UCSD-AML1 (cell line): ENCODE results near the gene CCDC141.
"Not testable (repeated sequence)": the region's sequence is repeated elsewhere in the genome, so short reads cannot be mapped to it uniquely, and the experiment has no call there.

ENCODE experiments used
- DNase-seq: peaks from one replicate; lab custom pipeline; 2025; ENCODE audit not compliant: unreplicated experiment; lab: John Stamatoyannopoulos, UW

Gene CCDC141, protein sequence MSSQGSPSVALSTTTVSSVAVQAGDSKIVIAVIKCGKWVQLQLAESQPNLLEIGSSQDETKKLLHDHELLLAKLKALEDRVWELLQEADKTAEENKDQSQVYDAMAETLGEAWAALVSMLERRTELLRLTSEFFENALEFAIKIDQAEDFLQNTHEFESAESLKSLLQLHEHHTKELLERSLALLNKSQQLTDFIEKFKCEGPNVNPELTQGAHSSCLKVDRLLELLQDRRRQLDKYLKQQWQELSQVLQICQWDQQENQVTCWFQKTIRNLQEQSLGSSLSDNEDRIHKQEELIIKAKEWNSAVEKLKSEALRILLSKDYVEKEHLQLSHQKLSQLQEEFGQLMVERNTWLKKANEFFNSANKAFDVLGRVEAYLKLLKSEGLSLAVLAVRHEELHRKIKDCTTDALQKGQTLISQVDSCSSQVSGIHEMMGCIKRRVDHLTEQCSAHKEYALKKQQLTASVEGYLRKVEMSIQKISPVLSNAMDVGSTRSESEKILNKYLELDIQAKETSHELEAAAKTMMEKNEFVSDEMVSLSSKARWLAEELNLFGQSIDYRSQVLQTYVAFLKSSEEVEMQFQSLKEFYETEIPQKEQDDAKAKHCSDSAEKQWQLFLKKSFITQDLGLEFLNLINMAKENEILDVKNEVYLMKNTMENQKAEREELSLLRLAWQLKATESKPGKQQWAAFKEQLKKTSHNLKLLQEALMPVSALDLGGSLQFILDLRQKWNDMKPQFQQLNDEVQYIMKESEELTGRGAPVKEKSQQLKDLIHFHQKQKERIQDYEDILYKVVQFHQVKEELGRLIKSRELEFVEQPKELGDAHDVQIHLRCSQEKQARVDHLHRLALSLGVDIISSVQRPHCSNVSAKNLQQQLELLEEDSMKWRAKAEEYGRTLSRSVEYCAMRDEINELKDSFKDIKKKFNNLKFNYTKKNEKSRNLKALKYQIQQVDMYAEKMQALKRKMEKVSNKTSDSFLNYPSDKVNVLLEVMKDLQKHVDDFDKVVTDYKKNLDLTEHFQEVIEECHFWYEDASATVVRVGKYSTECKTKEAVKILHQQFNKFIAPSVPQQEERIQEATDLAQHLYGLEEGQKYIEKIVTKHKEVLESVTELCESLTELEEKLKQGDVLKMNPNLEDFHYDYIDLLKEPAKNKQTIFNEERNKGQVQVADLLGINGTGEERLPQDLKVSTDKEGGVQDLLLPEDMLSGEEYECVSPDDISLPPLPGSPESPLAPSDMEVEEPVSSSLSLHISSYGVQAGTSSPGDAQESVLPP (N-terminal part only)

DNA sequence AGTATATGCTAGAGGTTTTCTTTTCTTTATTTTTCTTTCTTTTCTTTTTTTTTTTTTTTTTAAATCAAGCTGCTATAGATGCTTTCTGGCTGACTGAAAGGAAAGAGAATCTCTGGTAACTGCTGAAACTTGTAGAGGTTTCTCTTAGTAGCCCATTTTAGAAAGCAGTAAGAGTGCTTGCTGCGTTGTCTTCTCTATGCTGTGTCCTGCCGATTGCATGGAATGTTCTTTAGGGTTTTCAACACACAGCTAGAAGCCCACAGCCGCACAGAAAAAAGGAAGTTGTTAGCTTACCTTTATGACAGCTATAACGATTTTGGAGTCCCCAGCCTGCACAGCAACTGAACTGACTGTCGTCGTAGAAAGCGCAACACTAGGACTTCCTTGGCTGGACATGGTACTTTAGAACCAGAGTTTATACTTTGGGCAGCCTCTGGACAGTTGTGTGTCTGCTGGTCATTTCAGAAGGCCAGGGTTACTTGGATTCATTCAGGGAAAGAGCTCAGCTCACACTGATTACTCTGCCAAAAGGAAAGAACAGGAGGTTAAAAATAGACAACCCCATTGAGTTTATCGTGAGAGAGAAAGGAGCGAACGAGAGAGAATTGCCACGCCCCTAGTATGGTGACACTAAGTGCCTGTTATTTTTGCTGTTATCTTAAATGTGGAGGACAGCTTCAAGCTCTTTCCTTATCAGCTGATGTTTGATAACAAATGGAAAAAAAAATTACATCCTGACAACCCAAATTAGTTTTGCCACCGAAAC lies at the start of gene CCDC141:
Gene CCDC141 (minus strand): TSS at position 592 of the 766 bp plus-strand sequence. CDS start 196 bp downstream, at position 396.
- no peak for DNase-seq

DNA sequence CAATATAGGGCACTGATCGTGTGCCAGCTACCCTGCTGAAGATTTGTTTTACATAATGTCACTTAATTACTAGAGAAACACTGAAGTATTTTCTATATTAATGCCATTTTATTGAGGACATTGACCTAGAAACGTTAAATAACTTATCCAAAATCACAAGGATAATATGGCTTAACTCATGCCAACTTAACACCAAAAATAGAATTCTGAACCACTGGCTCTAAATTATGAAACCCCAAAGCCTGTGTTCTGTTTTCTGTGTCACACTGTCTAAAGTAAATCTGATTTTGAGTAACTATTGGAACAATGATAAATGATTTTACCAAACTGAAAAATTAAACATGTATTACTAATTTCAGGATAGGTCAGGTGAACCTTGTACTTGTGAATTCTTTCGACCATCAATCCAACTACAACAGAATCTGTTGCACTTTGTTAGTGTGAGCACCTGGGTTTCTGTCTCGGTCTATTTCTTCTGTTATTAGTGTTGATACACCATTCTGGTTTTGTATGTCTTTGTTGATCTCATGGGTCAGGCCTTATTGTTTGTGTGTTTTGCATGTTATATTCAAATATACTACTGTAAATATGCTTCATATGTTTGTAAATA lies 48.2 kb upstream of the CCDC141 start:
- DNase-seq, result no peak

DNA sequence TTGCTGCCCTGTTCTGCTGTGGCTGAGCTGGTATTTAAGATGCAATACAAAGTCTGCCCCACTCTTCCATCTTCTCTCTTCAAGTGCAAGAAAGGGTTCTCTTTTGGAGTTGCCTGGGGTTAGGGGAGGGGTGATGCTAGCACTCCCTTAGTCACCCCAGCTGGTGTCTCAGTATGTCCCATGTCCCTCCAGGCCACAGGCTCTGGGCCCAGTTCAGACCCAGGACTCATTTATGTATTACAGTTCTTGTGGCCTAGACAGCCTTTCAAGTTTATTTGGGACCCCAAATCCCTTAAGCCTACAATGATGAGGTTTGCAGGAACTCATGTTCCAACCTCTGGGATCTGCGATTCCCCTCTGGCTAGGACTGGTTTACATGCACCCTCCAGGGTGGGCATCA lies 47.2 kb upstream of the CCDC141 start:
- DNase-seq, result no peak

DNA sequence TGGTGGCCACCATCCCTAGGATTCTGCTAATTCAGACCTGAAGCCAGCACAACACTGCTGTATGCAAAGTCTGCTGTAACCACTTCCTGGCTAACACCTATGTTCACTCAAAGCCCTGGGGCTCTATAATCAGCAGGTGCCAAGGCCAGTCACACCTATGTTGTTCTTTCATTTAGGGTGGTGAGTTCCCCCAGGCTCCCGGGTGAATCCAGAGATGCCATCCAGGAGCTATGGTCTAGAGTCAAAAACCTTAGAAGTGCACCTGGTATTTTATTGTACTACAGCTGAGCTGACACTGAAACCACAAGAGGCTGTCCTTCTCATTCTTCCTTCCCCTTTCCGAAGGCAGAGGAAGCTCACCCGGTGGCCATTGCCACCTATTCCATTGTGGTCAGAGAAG lies 46.2 kb upstream of the CCDC141 start:
- DNase-seq, result peak; percentile 17

DNA sequence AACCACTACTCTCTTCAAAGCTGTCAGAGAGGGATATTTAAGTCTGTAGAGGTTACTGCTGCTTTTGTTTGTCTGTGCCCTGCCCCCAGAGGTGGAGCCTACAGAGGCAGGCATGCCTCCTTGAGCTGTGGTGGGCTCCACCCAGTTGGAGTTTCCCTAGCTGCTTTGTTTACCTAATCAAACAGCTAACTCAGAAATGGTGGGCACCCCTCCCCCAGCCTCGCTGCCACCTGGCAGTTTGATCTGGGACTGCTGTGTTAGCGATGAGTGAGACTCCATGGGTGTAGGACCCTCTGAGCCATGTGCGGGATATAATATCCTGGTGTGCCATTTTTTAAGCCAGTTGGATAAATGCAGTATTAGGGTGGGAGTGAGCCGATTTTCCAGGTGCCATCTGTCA lies 43.0 kb upstream of the CCDC141 start:
- DNase-seq, result not testable (repeated sequence)

DNA sequence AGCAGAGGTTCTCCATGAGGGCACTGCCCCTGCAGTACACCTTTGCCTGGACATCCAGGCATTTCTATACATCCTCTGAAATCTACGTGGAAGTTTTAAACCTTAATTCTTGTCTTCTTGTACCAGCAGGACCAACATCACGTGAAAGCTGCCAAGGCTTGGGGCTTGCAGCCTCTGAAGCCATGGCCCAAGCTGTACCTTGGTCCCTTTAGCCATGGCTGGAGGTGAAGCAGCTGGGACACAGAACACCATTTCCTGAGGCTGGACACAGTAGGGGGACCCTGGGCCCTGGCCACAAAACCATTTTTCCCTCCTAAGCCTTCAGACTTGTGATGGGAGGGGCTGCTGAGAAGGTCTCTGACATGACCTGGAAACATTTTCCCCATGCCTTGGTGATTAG lies 32.8 kb upstream of the CCDC141 start:
- no peak for DNase-seq

DNA sequence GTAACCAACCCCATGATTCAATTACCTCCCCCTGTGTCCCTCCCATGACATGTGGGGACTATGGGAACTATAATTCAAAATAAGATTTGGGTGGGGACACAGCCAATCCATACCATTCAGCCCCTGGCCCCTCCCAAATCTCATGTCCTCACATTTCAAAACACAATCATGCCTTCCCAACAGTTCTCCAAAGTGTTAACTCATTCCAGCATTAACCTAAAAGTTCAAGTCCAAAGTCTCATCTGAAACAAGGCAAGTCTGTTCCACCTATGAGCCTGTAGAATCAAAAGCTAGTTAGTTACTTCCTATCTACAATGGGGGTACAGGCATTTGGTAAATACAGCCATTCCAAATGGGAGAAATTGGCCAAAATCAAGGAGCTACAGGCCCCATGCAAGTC lies 32.0 kb upstream of the CCDC141 start:
- DNase-seq, result no peak

DNA sequence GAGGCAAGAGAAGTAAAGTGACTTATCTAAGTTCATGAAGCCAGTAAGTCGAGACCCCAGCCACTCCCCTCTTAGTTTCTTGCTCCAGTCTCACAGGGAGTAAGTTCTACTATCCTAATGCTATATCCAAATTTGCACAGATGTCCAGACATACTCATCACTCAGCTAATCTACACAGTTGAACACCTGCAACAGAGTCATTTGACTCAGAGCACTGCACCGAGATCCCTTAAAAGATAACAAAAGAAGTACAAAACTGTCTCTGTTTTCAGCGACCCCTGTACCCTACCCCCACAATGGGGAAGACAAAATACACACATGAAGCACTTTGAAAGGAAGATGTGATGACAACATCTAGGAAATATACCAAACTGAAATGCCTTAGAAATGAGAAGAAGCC lies 22.6 kb upstream of the CCDC141 start:
- no peak for DNase-seq

DNA sequence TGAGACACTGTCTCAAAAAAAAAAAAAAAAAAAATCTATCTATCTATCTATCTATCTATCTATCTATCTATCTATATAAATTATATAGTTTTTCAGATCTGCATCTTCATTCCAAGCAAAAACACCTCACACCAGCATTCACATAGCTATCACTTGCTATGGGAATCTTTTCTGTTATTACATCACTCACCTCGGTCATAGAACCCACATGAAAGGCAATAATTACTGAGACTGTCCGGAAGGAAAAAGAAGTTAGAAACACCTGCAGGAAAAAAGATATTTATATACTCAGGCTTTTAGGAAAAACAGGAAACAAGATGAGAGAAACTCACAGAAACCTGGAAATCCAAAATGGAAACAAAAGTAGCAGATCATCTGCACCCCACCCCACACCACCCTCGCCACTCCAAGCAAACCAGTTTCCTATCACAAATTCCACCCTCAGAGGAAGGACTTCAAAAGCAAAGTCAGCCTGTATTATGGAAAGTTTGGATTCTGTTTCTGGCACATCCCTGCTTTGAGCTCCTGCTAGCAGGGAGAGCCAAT lies 21.9 kb upstream of the CCDC141 start:
- DNase-seq, result no peak

DNA sequence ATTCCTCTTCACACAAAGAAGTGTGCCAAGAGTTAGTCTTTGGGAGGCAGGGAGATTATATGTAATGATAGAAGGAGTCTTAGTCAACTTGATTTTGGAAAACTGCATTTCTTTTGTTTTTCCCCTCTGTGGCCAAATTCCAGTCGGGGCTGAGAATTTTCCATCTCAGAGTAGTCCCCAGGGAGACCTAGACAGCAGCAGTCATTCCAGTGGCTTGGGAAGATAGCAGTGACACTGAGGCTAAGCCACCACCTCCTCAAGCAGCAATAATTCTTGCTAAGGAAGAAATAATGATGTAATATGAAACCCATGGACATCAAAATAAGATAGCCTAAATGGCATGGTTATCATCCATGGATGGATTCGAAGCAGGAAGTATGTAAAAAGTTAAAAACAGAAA lies 21.0 kb upstream of the CCDC141 start:
- no peak for DNase-seq

DNA sequence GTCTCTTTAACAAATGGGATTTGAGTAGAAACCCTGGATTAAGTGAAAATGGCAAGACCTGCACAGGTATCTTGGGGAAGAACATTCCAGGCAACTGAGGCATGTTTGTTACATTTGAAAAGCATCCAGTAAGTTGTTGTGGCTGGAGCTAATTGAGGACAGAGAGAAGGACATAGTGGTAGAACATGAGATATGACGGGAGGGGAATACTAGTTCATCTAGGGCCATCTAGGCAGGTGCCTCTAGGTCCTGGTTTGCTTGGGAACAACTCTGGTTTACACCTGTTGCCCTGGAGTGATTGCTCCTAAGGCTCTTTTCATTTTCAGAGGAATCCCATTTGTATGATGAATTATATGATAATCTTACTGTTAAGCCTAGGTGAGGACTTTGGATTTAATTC lies 19.7 kb upstream of the CCDC141 start:
- no peak for DNase-seq

DNA sequence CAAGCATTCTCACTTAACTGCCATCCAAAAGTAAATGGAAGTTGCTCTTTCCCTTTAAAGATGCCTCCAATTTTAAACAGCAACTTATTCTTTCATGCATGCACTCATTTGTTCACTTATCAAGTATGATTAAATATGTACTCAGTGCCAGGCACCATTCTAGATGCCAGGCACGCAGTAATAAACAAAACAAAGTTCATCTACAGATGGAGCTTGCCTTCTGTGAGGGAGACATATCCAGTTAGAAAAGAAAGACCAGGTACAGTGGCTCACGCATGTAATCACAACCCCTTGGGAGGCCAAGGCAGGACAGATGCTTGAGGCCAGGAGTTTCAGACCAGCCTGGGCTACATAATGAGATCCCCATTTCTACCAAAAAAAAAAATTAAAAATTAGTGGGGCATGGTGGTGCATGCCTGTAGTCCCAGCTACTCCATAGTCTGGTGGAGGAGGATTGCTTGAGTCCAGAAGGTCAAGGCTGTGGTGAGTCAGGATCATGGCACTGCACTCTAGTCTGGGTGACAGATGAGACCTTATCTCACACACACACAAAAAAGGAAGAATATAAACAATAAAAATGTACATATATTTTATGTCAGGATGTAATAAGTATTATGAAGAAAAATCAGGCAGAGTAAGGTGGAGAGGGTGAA lies 19.2 kb upstream of the CCDC141 start:
- DNase-seq, result no peak

DNA sequence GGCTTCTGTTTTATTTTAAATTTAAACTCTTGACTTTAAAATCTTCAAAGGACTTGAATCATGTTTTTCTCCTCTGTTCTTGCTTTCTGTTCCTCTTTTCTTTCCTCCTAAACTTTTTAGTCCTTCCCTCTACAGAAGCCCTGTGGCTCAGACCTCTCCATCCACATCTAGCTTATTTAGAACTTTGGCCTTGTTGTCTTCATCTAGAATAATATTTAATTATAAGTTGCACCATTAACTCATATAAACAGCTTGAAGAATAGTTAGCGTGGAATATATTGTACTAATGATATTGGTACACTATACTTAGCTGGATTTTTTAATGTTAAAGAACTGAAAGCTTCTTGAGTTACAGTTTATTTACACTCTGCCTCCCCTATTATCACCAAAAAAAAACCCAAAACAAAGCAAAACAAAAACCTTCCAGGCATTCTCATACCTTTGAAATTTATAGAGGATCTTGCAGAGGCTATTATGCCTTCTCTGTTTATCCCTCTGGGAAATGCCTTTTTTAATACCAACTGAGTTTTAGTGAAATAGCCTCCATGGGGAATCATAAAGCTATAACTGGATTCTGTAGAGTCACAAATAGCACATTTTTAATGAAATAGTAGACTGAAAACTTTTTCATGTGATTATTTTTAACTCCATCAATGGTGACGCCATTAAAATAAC lies 9.2 kb upstream of the CCDC141 start:
- no peak for DNase-seq

DNA sequence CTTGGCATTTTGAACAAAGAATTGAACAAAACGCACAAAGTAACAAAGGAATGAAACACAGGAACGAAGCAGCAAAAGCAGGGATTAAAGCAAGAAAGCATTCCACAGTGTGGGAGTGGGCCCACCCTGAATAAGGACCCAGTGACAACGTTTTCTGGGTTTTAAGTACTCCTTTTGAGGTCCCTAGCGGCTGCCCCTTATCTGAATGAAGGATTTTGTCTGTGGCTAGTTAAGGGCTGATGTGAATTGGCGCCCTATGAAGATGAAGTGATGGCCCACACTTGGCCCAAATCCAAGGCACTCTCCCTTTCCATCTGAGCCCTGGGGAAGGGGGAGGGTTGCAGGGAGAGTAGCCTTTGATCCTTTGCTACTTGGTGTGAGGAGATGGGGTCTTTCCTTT lies 7.8 kb upstream of the CCDC141 start:
- no peak for DNase-seq

DNA sequence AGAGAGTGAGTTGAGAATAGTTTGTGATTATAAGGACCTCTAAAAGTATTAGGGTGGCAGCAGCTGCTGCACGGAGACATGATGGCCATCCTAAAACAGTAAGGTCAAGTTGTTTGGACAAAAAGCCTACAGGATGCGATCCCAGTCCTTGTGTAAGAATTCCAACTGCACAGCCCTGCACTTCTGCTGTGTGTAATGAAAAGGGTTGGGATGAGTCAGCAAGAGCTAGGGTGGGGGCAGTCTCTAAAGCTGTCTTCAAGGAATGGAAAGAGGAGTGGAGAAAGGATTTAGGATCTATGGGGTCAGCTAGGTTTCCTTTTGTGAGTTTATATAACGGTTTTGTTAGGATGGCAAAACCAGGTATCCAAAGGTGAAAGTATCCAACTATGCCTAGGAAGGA lies 3.6 kb upstream of the CCDC141 start:
- DNase-seq, result not testable (repeated sequence)

DNA sequence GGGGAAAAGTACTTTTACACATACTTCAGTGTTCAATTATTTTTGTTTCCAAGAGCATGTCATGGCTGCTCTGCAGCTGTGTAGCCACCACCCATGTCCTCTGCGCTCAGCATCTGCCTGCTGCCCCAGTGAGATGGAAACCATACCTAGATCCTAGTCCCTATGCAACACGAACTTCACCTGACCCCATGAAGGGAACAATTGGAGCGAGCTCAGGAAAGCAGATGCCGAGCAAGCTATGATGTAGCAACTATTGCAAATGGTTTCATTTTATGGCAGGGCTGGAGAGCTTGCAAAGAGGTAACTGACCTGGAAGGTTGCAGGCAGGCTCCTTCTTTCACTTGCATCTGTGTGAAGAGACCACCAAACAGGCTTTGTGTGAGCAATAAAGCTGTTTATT lies 1.3 kb upstream of the CCDC141 start:
- DNase-seq, result no peak

DNA sequence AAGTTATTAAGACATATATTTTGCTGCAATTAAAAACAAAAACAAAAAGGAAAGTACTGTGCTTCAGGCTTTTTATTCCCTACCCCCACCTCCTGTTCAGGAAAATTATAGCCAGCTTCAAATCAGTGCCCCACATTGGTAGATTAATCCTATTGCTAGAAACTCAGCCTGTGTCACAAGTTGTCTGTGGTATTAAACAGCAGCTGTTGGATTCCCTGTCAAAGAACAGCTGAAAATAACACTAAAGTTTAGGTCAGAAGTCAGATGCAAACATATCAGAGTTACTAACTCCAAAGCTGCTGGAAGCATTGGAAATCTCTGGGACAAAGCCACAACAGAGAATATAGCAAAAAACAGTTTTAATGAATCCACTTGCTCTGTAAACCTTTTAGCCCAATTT lies 818 bp upstream of the CCDC141 start:
- no peak for DNase-seq

DNA sequence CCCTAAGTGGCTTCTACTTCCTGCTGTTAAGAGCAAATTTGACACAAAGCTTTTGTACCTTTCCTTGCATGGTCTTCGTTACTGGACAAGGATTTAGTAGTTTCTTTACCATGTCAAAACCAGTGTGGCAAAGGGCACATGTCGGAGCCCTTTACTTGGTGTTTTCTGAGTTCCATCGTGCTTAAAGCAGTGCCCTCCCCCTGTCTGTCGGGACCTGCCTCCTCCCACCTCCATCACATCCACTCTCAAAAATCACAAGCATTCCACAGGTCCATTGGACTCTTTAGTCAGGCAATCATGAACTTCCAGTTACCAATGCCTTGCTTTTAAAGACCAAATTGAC lies 763 bp downstream of the CCDC141 start:
- no peak for DNase-seq

DNA sequence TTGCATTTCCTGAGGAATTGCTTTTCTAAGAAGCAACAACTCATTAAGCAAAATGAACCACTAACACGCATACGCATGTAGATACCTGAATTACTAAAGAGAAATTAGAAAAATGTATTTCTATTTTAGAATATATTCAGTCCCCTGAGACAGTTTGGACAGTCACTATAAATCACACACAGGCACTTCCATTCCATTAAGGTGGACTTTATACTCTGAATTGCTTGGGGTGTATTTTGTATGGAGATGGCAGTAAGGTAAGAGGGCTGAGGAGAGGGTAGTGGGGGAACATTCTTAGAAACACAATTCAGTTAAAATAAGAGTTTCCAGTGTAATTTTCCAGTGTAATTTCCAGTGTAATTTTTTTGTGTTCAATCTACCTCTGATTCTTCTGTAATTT lies 1.8 kb downstream of the CCDC141 start:
- no peak for DNase-seq
